ENCODE measurements around the gene IL1RL2. TPM values are rescaled to one million over a fixed set of nuclear protein-coding genes. Genes with fewer than 3 reads are reported as not detected.

The IL1RL2 gene
- total RNA-seq, 1 experiment from 2014 or later: not detected

GRCh38 chr2:102181919-102182635, 4.7 kb upstream of the IL1RL2 start:
- H3K4me3 ChIP-seq: no peak overlapping the region
- no peak for DNase-seq
- no peaks in the 10 kb centered on the region for H3K36me3 ChIP-seq
- no peaks in the 10 kb centered on the region for H3K27me3 ChIP-seq
- no peaks in the 10 kb centered on the region for H3K9me3 ChIP-seq

GRCh38 chr2:102184018-102184417, 2.8 kb upstream of the IL1RL2 start:
- H3K4me3 ChIP-seq: no peak overlapping the region
- H3K9me3 ChIP-seq: no peaks in the 10 kb centered on the region
- H3K36me3 ChIP-seq: no peaks in the 10 kb centered on the region
- no peaks in the 10 kb centered on the region for H3K27me3 ChIP-seq
- DNase-seq: no peak

GRCh38 chr2:102184568-102184967, 2.3 kb upstream of the IL1RL2 start:
- DNase-seq: no peak
- H3K4me3 ChIP-seq: no peak overlapping the region
- H3K9me3 ChIP-seq: no peaks in the 10 kb centered on the region
- no peaks in the 10 kb centered on the region for H3K27me3 ChIP-seq
- no peaks in the 10 kb centered on the region for H3K36me3 ChIP-seq

DNA sequence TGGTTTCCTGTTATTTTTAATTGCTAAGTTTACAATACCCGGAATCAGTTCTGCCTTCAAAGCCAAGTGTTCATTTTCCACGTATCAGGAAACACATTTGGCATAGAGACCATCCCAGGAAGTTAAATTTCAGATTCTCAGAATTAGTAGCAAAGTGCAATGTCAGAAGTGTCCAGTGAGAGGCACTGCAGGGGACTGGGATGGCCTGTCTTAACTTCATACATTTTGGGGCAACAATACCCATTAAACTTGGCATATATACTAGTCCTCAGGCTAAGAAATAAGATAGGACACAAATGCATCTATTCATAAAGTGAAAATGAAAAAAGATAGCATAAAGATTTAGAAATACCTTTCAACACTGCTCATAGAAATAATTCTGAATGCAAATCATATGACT, 1.5 kb upstream of the IL1RL2 start:
- H3K36me3 ChIP-seq: no peaks in the 10 kb centered on the region
- H3K9me3 ChIP-seq: no peaks in the 10 kb centered on the region
- H3K27me3 ChIP-seq: no peaks in the 10 kb centered on the region
- no peak for DNase-seq
- H3K4me3 ChIP-seq: no peak overlapping the region

GRCh38 chr2:102187496-102188150, 800 bp downstream of the IL1RL2 start:
- no peak overlapping the region for H3K4me3 ChIP-seq
- H3K9me3 ChIP-seq: no peaks in the 10 kb centered on the region
- DNase-seq: no peak
- no peaks in the 10 kb centered on the region for H3K27me3 ChIP-seq
- H3K36me3 ChIP-seq: no peaks in the 10 kb centered on the region

DNA sequence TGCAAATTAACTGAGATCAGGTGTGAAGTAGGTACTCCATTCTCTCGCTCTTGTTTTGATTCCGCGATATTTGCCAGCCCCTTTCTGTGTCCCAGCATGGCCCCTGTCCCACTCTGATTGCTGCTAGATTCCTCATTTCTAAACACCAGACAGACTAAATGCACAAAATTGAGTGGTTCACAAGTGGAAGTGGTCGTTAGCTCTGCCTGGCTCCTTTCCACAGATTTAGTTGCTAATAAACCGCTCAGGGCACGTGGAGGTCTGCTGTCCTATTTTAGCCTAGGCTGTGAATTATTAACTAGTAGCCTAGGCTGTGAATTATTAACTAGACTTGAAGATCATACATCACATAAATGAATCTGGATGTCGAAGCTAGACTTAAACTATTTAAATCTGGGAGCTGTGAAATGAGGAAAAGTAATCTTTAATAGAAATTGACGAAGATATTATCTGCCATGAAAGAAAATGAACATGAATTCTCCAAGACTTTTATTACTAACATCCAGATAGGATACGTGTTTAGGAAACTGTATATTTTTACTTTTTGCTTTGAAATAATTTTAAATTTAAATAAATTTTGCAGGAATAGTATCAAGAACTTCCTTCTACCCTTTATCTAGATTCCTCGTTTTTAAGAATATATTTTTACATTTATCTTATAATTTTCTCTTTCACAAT, 3.7 kb downstream of the IL1RL2 start:
- Histone ChIP-seq H3K4me3 (no peak overlapping the region), H3K27me3 (no peaks in the 10 kb centered on the region), H3K36me3 (no peaks in the 10 kb centered on the region), H3K9me3 (no peaks in the 10 kb centered on the region)
- no peak for DNase-seq

GRCh38 chr2:102191501-102191900, 4.7 kb downstream of the IL1RL2 start:
- DNase-seq: no peak
- Histone ChIP-seq H3K27me3 (no peaks in the 10 kb centered on the region), H3K9me3 (no peaks in the 10 kb centered on the region), H3K4me3 (no peak overlapping the region), H3K36me3 (no peaks in the 10 kb centered on the region)

GRCh38 chr2:102193074-102193473, 6.3 kb downstream of the IL1RL2 start:
- Histone ChIP-seq H3K27me3 (no peaks in the 10 kb centered on the region), H3K36me3 (no peaks in the 10 kb centered on the region), H3K4me3 (no peak overlapping the region), H3K9me3 (no peaks in the 10 kb centered on the region)
- no peak for DNase-seq

DNA sequence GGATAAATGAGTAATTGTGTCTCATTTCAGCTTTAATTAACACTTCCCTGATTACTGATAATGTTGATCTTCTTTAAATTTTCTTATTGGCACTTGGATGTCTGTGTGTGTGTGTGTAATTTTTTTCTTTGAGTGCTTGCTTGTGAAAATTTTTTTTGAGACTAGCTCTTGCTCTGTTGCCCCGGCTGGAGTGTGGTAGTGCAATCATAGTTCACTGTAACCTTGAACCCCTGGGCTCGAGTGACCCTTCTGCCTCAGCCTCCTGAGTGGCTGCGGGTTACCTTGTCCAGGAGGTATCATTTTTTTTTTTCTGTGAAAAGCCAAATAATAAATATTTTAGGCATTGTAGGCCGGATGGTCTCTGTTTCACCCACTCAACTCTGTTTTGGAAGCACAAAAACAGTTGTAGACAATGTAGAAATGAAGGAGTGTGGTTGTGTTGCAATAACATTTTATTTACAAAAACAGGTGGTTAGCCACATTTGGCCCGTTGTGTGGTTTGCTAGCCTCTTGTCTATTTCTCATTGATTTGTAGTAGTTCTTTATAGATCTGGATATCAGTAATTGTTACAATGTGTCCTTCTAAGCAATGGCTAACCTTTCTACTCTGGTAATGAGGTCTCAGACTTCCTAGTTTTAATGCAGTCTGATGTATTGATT, 7.9 kb downstream of the IL1RL2 start:
- Histone ChIP-seq H3K27me3 (no peaks in the 10 kb centered on the region), H3K4me3 (no peak overlapping the region), H3K9me3 (no peaks in the 10 kb centered on the region), H3K36me3 (no peaks in the 10 kb centered on the region)
- no peak for DNase-seq

DNA sequence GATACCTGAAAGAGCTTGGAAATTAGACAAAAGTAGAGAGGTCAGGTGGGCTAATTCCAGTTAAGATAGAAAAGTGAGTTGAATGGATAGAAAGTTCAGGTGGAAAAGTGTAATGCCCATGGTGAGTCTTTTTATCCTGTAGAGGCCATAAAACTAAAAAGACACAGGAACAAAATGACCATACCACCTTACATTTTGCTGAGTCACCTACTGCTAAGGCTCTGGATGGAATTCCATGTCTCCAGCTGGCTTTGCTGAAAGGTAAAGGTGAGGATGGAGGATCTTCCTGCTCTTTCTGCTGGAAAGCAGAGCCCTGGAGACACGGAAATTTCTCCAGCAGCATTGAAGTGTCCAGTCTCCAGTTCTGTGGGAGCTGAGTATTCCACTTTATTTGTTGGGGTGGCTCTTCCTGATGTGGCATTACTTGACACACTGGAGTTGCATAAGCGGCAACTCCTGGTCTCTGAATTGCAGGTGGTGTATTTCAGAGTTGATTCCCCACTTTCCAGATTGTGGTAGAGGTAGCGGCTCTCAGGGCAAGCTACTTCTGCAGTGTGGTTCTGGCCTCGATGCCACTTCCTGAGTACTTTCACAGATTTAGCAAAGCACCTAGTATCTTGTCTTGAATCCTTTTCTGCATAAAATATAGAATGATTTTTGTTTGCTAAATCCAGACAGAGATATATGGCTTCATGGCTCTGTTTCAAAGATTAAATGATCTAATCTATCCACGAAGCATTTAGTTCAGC, 10.7 kb downstream of the IL1RL2 start:
- H3K9me3 ChIP-seq: no peaks in the 10 kb centered on the region
- no peak overlapping the region for H3K4me3 ChIP-seq
- DNase-seq: no peak
- no peaks in the 10 kb centered on the region for H3K27me3 ChIP-seq
- H3K36me3 ChIP-seq: no peaks in the 10 kb centered on the region

DNA sequence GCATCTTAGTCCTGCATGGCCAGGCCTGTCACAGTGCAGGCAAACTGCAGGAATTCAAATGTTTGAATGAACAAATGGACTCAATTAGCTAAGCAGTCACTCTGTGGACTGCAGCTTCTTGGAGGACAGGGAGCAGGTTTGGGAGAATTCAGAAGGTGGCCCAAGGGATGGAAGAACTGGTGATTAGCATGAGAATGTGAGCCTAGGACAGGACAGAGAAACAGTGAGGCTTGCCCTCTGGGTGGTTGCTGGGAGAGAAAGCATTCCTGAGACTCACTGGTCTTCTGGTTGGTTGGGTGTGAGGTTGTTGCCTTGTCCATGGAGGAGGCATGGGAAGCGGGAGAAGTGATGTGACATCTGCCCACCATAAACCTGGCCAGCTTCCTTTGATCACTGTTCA, 13.7 kb downstream of the IL1RL2 start:
- Histone ChIP-seq H3K9me3 (no peaks in the 10 kb centered on the region), H3K36me3 (no peaks in the 10 kb centered on the region), H3K27me3 (no peaks in the 10 kb centered on the region), H3K4me3 (no peak overlapping the region)
- no peak for DNase-seq

DNA sequence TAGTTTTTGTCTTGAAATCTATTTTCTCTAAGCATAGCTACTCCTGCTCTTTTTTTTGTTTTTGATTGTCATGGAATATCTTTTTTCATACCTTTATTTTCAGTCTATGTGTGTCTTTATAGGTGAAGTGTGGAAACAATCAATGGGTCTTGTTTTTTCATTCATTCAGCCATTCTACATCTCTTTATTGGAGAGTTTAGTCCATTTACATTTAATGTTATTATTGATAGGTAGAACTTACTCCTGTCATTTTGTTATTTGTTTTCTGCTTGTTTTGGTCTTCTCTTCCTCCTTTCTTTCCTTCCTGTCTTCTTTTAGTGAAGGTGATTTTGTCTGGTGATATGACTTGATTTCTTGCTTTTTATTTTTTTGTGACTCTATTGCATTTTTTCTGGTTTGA, 17.8 kb downstream of the IL1RL2 start:
- Histone ChIP-seq H3K36me3 (no peaks in the 10 kb centered on the region), H3K4me3 (no peak overlapping the region), H3K9me3 (no peaks in the 10 kb centered on the region), H3K27me3 (no peaks in the 10 kb centered on the region)
- DNase-seq: no peak

DNA sequence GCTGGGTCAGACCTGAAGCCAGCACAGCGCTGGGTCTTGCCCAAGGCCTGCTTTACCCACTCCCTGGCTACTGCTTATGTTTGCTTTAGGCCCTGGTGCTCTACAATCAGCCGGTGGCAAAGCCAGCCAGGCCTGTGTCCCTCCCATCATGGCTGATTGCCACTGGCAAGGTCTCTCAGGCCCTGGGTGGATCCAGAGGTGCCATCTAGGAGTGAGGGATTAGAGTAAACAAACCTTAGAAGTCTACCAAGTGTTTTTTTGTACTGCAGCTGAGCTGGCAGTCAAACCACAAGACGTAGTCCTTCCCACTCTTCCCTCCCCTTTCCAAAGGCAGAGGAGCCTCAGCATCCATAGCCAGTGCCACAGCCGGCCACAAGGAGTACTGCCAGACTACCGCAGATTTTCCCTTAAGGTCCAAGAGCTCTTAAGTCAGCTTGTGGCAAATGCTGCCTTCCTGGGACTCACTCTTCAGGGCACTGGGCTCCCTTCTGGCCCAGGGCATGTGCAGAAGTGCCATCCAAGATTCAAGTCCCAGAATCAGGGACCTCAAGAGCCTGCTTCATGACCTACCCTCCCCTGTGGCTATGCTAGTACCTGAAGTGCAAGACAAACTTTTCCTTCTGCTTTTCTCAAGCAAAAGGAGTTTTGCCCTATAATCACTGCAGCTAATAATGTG, 20.0 kb downstream of the IL1RL2 start:
- peak; percentile 45 for DNase-seq
- no peak overlapping the region for H3K4me3 ChIP-seq
- H3K27me3 ChIP-seq: no peaks in the 10 kb centered on the region
- no peaks in the 10 kb centered on the region for H3K36me3 ChIP-seq
- no peaks in the 10 kb centered on the region for H3K9me3 ChIP-seq

- no peaks in the 10 kb centered on the region for H3K9me3 ChIP-seq
- no peaks in the 10 kb centered on the region for H3K36me3 ChIP-seq
- H3K4me3 ChIP-seq: no peak overlapping the region
- no peak for DNase-seq
- no peaks in the 10 kb centered on the region for H3K27me3 ChIP-seq
Observed at GRCh38 chr2:102208774-102209173, 22.0 kb downstream of the IL1RL2 start.

GRCh38 chr2:102209474-102209873, 22.7 kb downstream of the IL1RL2 start:
- Histone ChIP-seq H3K36me3 (no peaks in the 10 kb centered on the region), H3K27me3 (no peaks in the 10 kb centered on the region), H3K4me3 (no peak overlapping the region), H3K9me3 (no peaks in the 10 kb centered on the region)
- DNase-seq: no peak

- DNase-seq: no peak
- Histone ChIP-seq H3K27me3 (no peaks in the 10 kb centered on the region), H3K4me3 (no peak overlapping the region), H3K36me3 (no peaks in the 10 kb centered on the region), H3K9me3 (peaks cover 14% of the 10 kb centered on the region)
Observed at GRCh38 chr2:102217032-102217431, 30.2 kb downstream of the IL1RL2 start.
